ENCODE measurements around the gene ASB2. TPM values are rescaled to one million over a fixed set of nuclear protein-coding genes. Genes with fewer than 3 reads are reported as not detected.

ASB2 gene
- total RNA-seq, 1 experiment from 2014 or later, result 0.35 TPM

GRCh38 chr14:93978735-93979134, 2.4 kb upstream of the ASB2 start:
- no peaks in the 10 kb centered on the region for H4K20me1 ChIP-seq (ENCODE audit: control insufficient read depth, insufficient read depth, insufficient read length)
- H3K23ac ChIP-seq (ENCODE audit: insufficient read length, low read depth, low read length), result no peak overlapping the region
- H3K27ac ChIP-seq (ENCODE audit: insufficient read length, low read depth, low read length), result no peak overlapping the region
- H2BK15ac ChIP-seq (ENCODE audit: low read depth, low read length), result no peak overlapping the region
- no peak overlapping the region for H2BK120ac ChIP-seq (ENCODE audit: low read depth, low read length, poor library complexity, severe bottlenecking)
- no peaks in the 10 kb centered on the region for H3K9me3 ChIP-seq (ENCODE audit: control insufficient read depth, low read depth, low read length)
- Mint-ChIP-seq H3K9me3 (no peaks in the 10 kb centered on the region), H3K36me3 (ENCODE audit: insufficient read depth in 1 of 3, low read depth in 3 of 3) (no peaks in the 10 kb centered on the region), H3K27ac (no peak overlapping the region), H3K4me1 (peaks cover 17 to 40% of the 10 kb centered on the region in 2 experiments), H3K4me3 (no peak overlapping the region), H3K27me3 (ENCODE audit: low read depth) (peaks cover 2% of the 10 kb centered on the region; the same call in 1 of the 2 replicates)
- no peak overlapping the region for H2AFZ ChIP-seq (ENCODE audit: low read length)
- H3K79me1 ChIP-seq (ENCODE audit: insufficient read depth, low read depth, low read length, poor library complexity, severe bottlenecking), result no peaks in the 10 kb centered on the region
- no peak overlapping the region for H3K9ac ChIP-seq (ENCODE audit: extremely low read depth, insufficient read length, low read length)
- no peaks in the 10 kb centered on the region for H3K27me3 ChIP-seq (ENCODE audit: insufficient read depth, low read length)
- H2AK5ac ChIP-seq (ENCODE audit: insufficient read length, low read length), result no peak overlapping the region
- no peak overlapping the region for H4K91ac ChIP-seq (ENCODE audit: insufficient read length, low read depth, low read length)
- no peak overlapping the region for H2BK12ac ChIP-seq (ENCODE audit: insufficient read length, low read depth, low read length)
- DNase-seq, result no peak
- no peak overlapping the region for H2BK5ac ChIP-seq (ENCODE audit: insufficient read length, low read length)
- H4K5ac ChIP-seq (ENCODE audit: insufficient read length, low read depth, low read length), result no peak overlapping the region
- H4K8ac ChIP-seq (replicated peaks; ENCODE audit: insufficient read length, low read depth, low read length), result no peak overlapping the region
- H3K56ac ChIP-seq (ENCODE audit: insufficient read length, low read depth, low read length), result no peak overlapping the region
- no peaks in the 10 kb centered on the region for H3K79me2 ChIP-seq (ENCODE audit: insufficient read depth, low read length)
- no peak overlapping the region for H3T11ph ChIP-seq (ENCODE audit: low read length)
- no peaks in the 10 kb centered on the region for H3K23me2 ChIP-seq (ENCODE audit: insufficient read length, low read depth, low read length, poor library complexity, severe bottlenecking)
- H2BK20ac ChIP-seq (ENCODE audit: low read depth, low read length, poor library complexity, severe bottlenecking), result no peak overlapping the region
- no peak overlapping the region for H3K14ac ChIP-seq (ENCODE audit: insufficient read depth, low read length)
- H3K4ac ChIP-seq (ENCODE audit: low read depth, low read length), result no peak overlapping the region
- no peak overlapping the region for H3K18ac ChIP-seq (ENCODE audit: insufficient read length, low read depth, low read length)
- no peak overlapping the region for H3K4me2 ChIP-seq (ENCODE audit: insufficient read depth, insufficient read length, low read length)
- no peaks in the 10 kb centered on the region; the same call in 1 of the 2 replicates for H3K4me1 ChIP-seq (ENCODE audit: insufficient read depth, low read length)
- WGBS (ENCODE audit: extremely low coverage, insufficient read length, low lambda C conversion rate), result no CpG with 5 or more reads among the region's 4 CpGs
- no peak for TF ChIP-seq CTCF (conservative IDR thresholded peaks at IDR 0.05)
